Measurements from ENCODE around the gene TMEM41A.

TMEM41A gene

DNA sequence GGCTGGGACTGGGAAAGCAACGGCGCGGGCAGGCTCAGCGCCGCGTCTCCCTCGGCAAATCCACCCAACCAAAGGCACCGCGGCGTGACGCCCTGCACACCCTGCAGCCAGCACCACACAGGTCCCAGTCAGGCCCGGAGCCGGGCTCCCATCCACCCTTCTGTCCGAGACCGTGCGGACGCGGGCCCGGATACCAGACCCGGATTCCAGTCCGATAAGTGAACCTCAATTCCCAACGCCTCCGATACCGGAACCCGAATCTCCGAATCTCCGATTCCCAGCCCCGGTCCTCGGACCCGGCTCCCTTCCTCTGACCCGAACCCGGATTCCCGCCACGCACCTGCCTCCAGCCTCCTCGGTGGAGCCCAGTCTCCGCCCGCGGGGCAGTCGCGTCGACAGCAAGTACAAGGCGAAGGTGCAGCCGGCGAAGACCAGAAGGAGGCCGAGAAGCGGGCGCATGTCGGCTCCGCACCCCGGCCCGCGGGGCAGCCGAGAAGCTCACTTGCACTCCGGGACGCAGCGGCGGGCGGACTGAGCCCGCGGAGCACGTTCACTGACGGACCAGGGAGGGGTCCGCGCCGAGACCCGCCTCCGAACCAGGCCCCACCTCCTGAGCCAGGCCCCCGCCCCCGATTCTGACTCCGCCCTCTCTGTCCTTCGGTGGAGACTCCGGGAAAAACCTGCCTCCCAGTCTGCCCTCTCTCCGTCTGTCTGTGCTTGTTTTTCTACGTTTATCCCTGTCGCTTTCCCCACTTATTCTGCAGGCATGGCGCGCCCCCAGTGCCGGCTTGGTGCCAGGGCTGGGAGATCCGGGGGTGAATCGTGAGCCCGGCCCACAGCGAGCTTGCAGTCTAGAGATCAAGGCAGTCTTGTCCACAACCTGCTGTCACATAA, at the start of gene TMEM41A:
Gene TMEM41A, minus strand, starts transcription at position 533 of the 894 bp plus-strand sequence. Its CDS starts 74 bp downstream, at position 459.
- TF ChIP-seq GATA2 (IDR thresholded peaks at IDR 0.05; ENCODE audit: low read depth, low read length): no peak

DNA sequence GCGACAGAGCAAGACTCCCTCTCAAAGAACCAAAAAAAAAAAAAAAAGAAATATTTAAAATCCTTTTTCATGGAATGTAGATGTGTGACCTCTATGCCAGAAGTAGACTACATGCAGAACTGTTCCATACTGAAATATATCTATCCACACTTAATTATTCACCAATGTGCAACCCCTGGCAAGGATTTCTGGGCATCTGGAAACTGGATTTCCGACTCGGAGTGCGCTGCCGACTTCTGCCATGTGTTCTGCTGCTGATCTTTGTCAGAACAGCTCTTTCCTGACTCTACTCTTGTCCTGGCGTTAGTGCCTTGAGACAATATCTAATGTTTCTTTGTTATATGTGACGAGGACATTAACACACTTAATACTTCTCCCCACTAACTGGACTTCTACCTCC, 41.9 kb upstream of the TMEM41A start:
- TF ChIP-seq GATA3 (IDR thresholded peaks at IDR 0.05; ENCODE audit: low read depth, low read length) (no peak), GATA2 (IDR thresholded peaks at IDR 0.05; ENCODE audit: low read depth, low read length) (0 out of 2 replicates have a peak, but pooled peaks have one; percentile 18)

DNA sequence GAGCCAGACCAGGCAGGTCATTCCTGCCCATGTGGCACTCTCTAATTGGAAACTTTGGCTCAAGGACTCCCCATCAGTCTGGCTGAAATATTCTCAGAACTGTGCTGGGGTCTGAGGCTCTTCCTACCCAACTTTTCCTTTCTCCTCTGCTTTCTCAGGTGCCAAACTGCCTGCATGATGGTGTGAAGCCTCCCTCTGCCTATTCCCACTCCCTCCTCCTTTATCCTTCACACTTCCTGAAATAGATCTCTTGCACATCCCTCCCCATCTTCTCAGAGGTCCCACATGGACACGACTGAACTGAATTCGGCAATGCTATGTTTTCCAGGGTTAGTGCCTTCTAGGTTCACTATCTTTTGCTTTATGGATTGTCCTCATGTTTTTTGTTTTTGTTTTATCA, 41.1 kb upstream of the TMEM41A start:
- no peak for TF ChIP-seq GATA2 (IDR thresholded peaks at IDR 0.05; ENCODE audit: low read depth, low read length)
- no peak for TF ChIP-seq GATA3 (IDR thresholded peaks at IDR 0.05; ENCODE audit: low read depth, low read length)

DNA sequence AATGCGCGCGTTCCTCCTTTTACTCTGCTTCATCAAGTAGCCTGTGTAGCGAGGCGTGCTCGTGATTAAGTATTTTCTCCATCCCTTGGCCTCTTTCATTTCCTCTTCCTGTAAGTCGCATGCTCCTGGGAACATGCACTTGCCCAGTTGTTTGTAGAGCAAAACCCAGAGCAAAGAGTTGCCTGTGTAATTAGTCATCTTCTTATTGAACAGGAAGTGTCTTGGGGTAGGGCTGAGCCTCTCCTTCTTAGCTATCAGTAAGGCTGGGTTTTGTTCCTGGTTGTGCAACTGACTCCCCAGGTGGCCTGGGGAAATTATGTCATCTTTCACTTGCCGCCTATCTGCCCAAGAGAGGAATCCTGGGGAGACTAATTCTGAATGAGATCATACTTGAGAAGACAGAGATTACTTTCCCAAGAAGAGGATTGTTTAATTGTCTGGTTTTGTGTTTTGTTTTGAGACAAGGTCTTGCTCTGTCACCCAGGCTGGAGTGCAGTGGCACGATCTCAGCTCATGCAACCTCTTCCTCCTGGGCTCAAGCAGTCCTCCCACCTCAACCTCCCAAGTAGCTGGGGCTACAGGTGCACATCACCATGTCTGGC, 38.6 kb upstream of the TMEM41A start:
- TF ChIP-seq GATA3 (IDR thresholded peaks at IDR 0.05; ENCODE audit: low read depth, low read length) (no peak), GATA2 (IDR thresholded peaks at IDR 0.05; ENCODE audit: low read depth, low read length) (no peak)

DNA sequence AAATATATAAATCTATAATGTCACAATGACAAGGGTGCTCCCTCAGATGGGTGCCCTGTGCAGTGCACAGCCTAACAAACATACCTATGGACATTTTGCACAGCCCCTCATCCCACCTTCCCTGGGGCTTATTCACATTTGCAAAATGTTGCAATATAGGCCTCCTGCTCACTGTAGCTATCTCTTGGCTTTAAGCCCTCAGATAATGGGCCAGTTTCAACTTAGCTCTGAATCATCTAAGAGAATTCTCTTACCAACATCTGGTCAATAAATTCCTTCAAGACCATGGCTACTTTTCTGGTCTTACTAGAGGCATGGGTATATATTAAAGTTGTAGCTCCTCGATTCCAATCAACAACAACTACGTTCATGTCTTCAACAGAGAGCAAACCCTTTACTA, 35.7 kb upstream of the TMEM41A start:
- TF ChIP-seq GATA3 (IDR thresholded peaks at IDR 0.05; ENCODE audit: low read depth, low read length) (no peak), GATA2 (IDR thresholded peaks at IDR 0.05; ENCODE audit: low read depth, low read length) (no peak)

DNA sequence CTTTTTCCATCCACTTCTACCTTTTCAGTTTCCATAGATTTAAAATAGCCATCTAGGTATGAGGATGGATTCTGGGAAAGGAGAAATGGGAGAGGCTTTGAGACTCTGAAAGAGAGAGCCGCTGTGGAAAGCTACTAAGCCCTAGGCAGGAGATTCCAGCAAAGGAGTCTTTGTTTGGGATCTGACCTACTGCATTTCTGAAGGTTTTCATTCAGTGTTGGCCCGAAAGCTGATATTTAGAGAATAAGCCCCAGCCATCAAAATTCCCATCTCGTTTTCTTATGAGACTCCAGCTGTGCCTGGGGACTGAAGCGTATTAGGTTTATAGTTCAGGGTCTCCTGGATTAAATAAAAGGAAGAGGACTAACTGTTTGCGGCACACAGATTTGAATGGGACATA, 34.1 kb upstream of the TMEM41A start:
- TF ChIP-seq GATA3 (IDR thresholded peaks at IDR 0.05; ENCODE audit: low read depth, low read length): no peak
- TF ChIP-seq GATA2 (IDR thresholded peaks at IDR 0.05; ENCODE audit: low read depth, low read length): no peak

DNA sequence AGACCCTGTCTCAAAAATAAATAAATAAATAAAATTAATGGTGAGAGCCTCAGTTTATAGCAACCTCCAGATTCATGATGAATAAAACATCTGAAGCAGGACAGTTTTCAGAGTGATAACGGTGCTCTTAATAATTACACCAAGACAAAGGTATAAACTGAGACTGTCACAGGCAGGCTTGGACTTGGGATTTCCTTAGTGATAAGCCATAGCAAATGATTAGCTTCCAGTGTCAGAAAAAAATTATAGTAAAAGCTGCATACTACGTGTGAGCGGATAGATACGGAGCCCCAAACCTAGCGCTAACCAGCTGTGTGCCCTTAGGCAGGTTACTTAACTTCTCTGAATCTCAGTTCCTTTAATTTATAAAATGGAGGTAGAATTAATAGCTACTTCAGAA, 32.0 kb upstream of the TMEM41A start:
- TF ChIP-seq GATA3 (IDR thresholded peaks at IDR 0.05; ENCODE audit: low read depth, low read length) (no peak), GATA2 (IDR thresholded peaks at IDR 0.05; ENCODE audit: low read depth, low read length) (no peak)

DNA sequence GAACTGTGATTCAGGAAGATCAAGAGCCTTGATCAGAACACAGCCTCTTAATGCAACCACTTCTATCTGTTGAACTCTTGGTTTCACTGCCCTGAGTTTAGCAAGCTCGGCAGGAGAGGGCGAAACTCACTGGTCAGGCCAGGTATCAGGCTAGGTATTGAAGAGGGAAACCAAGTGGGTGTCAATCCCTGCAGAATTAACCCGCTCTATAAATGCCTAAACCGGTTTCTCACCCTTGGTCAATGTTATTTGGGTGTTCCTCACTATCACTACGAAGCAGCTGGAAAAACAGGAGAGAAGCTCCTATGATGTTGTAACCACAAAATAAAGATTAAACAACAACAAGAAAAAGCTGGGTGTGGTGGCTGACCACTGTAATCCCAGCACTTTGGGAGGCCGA, 29.7 kb upstream of the TMEM41A start:
- TF ChIP-seq GATA3 (IDR thresholded peaks at IDR 0.05; ENCODE audit: low read depth, low read length) (no peak), GATA2 (IDR thresholded peaks at IDR 0.05; ENCODE audit: low read depth, low read length) (no peak)

DNA sequence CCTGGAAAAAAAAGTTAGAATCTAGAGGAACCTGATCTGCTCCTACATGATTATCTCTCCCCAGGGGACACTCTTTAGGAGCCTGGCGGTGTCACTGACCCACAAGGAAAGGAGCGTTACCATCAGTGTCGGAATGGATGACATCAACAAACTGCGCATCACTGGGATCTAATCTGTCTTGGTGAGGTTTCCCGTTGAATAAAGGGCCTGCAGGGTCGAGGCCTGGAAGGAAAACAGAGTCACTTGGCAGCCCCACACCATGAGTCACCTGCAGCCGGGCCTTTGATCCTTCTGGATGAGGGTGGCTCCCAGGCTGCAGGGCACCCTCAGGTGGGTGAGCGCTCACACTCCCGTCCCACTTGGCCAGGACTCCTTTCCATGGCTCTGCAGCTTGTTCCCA, 28.5 kb upstream of the TMEM41A start:
- TF ChIP-seq GATA3 (IDR thresholded peaks at IDR 0.05; ENCODE audit: low read depth, low read length) (no peak), GATA2 (IDR thresholded peaks at IDR 0.05; ENCODE audit: low read depth, low read length) (no peak)

DNA sequence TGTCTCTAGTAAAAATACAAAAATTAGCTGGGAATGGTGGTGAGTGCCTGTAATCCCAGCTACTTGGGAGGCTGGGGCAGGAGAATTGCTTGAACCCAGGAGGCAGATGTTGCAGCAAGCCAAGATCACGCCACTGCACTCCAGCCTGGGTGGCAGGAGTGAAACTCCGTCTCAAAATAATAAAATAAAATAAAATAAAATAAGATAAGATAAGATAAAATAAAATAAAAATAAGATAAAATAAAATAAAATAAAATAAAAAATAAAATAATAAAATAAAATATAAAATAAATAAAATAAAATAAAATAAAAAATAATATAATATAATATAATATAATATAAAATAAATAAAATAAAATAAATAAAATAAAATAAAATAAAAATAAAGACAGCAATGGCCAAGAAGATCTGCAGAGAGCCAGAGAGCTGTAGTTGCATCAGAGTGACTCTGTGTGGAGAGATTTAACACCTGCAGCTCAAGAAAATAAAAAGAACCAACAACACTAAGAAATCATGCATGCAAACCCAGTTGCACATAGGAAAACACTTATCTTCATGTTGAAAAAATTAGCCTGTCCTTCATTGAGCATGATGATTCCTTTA, 27.6 kb upstream of the TMEM41A start:
- TF ChIP-seq GATA3 (IDR thresholded peaks at IDR 0.05; ENCODE audit: low read depth, low read length): no peak
- TF ChIP-seq GATA2 (IDR thresholded peaks at IDR 0.05; ENCODE audit: low read depth, low read length): no peak

DNA sequence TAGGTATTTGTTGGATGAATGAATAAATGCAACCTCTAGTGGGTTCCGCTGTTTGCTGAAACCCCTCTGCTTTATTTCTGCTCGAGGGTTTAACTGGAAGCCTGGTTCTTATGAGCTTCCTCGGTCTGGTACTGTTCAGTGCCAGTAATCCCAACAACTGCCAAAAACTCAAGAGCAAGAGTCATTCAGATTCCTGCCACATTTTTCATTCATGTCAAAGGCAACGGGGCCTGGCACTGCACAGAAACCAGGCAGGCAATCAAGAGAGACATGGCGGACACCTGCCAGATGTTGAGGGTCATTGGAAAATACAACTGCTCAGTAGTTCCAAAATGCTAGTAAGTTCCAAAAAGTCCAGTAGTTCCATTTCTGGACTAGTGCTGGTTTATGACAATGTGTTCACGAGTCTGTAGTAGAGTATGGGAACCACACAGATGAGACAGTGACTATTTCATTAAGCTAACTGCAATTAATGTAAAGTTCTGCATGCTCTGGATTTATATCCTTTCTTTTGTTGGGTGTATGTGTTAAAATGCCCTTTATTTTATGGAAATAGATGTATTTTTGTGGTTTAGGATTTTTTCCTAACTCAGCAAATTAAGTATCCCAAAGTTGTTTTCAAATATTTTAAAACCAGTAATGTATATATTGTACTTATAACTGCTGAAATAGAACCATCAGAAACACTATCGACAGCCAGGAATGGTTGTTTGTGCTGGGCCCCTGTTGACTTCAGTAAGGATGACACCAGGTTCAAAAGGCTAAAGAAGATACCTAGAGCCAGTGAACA, 22.7 kb upstream of the TMEM41A start:
- TF ChIP-seq GATA3 (IDR thresholded peaks at IDR 0.05; ENCODE audit: low read depth, low read length) (no peak), GATA2 (IDR thresholded peaks at IDR 0.05; ENCODE audit: low read depth, low read length) (no peak)

DNA sequence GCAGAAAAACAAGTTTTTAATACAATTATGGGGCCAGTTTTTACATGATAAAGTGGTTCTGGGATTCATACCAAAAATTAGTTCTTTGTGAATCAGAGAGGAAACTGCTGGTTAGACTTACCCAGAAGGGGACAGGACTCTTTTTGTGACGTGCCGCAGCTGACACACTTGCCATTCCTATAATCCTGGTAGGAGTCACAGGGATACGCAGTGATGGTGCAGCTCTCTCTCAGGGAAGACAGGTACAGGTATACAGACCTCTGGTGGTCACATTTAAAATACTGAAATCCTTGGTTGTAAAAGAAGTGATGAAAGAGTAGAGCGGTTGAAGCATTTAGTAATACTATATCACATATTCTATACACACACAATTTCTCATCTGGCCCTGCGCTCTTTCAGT, 20.2 kb upstream of the TMEM41A start:
- TF ChIP-seq GATA2 (IDR thresholded peaks at IDR 0.05; ENCODE audit: low read depth, low read length) (no peak), GATA3 (IDR thresholded peaks at IDR 0.05; ENCODE audit: low read depth, low read length) (no peak)

DNA sequence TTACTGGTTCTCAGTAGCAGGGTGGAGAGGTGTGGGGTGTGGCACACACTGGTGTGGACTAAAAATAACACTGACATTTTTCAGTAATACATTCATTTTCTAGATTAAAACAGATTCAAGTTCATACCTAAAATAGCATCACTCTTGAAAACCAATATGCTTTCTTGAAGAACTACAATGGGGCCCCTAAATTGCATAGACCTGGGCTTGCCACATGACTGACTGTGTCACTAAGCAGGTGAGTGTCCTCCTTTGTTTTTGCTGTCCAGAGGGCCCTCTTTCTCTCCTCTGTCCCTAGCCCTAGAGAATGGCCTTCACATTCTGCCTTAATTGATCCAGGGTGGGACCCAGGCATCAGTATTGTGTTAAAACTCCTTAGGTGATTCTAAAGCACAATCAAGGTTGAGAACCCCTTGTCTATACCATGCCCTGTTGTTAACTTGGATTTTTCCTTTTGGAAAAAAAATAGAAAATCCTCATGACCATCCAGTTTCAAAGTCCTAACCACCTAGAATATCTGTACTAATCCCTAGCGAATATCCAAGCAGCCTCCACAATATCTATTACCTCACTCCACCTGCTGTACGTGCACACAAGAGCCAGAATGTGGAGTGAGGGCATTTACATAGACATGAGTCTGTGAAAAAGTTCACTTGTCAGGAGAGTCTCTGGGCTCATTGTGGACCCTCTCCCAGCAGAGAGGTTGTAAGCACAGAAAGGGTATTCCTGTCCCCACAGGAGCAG, 18.7 kb upstream of the TMEM41A start:
- TF ChIP-seq GATA3 (IDR thresholded peaks at IDR 0.05; ENCODE audit: low read depth, low read length): no peak
- no peak for TF ChIP-seq GATA2 (IDR thresholded peaks at IDR 0.05; ENCODE audit: low read depth, low read length)

Measured in SH-SY5Y (cell line).